Measurements from ENCODE around the gene FMN2.
"Not testable (repeated sequence)": the region's sequence is repeated elsewhere in the genome, so short reads cannot be mapped to it uniquely, and the experiment has no call there.

The FMN2 gene

GRCh38 chr1:240256836-240257503, 165.3 kb downstream of the FMN2 start:
- no peak for ATAC-seq

- no peak for ATAC-seq
Measured at GRCh38 chr1:240258910-240259309, 167.2 kb downstream of the FMN2 start.

- ATAC-seq = not testable (repeated sequence)
Measured at GRCh38 chr1:240264494-240264893, 172.8 kb downstream of the FMN2 start.

- no peak for ATAC-seq
Measured at GRCh38 chr1:240271081-240271480, 179.4 kb downstream of the FMN2 start.

- ATAC-seq = no peak
Measured at GRCh38 chr1:240274569-240274968, 182.9 kb downstream of the FMN2 start.

- not testable (repeated sequence) for ATAC-seq
Measured at GRCh38 chr1:240275219-240275618, 183.5 kb downstream of the FMN2 start.

GRCh38 chr1:240278082-240278481, 186.4 kb downstream of the FMN2 start:
- no peak for ATAC-seq

- ATAC-seq = no peak
Measured at GRCh38 chr1:240280560-240281322, 189.1 kb downstream of the FMN2 start.

- ATAC-seq = no peak
Measured at GRCh38 chr1:240282061-240282830, 190.6 kb downstream of the FMN2 start.

- no peak for ATAC-seq
Measured at GRCh38 chr1:240284656-240285414, 193.2 kb downstream of the FMN2 start.

- no peak for ATAC-seq
Measured at GRCh38 chr1:240285540-240285939, 193.9 kb downstream of the FMN2 start.

- no peak for ATAC-seq
Measured at GRCh38 chr1:240287722-240288121, 196.0 kb downstream of the FMN2 start.

GRCh38 chr1:240293706-240294105, 202.0 kb downstream of the FMN2 start:
- ATAC-seq = no peak

GRCh38 chr1:240294566-240294965, 202.9 kb downstream of the FMN2 start:
- no peak for ATAC-seq

- ATAC-seq = no peak
Measured at GRCh38 chr1:240295811-240296210, 204.1 kb downstream of the FMN2 start.

GRCh38 chr1:240304466-240304865, 212.8 kb downstream of the FMN2 start:
- ATAC-seq = no peak

- ATAC-seq = no peak
Measured at GRCh38 chr1:240306673-240307072, 215.0 kb downstream of the FMN2 start.

- no peak for ATAC-seq
Measured at GRCh38 chr1:240308096-240308495, 216.4 kb downstream of the FMN2 start.

- no peak for ATAC-seq
Measured at GRCh38 chr1:240309769-240310168, 218.1 kb downstream of the FMN2 start.

- ATAC-seq = no peak
Measured at GRCh38 chr1:240310226-240310925, 218.7 kb downstream of the FMN2 start.

GRCh38 chr1:240312872-240313271, 221.2 kb downstream of the FMN2 start:
- ATAC-seq = no peak
